Measurements from ENCODE around the gene FYN. TPM values are rescaled to one million over a fixed set of nuclear protein-coding genes. Genes with fewer than 3 reads are reported as not detected.

FYN gene
- total RNA-seq, 1 experiment from 2014 or later, result 7.2 TPM

DNA sequence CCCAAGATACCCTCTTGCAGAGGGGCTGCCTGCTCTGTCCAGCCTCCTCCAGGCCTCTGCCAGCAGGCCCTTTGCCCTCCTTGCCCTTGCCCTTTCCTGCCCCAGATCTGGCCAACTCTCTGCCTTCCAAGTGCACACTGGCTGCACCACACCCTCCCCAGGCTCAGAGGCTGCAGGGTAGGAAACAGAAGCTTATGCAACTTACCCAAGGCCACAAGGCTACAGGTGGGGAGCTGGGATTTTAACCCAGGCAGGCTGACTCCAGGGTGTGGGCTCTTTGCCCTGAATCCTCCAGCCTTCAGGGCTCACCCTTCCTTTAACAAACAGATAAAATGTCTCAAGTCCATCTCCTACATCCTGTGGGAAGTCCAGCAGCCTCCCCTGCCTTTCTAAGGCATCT, 253.1 kb downstream of the FYN start:
- ChIA-PET CTCF (no interaction called here), POLR2A (no interaction called here)
- no TSS peak for BruUV-seq (replicated peaks)
- Histone ChIP-seq H3K27me3 (replicated peaks; ENCODE audit: control insufficient read depth, insufficient read depth, low read length) (no peaks in the 10 kb centered on the region), H3K4me1 (peaks cover 9% of the 10 kb centered on the region; the same call in 1 of the 2 replicates), H3K36me3 (ENCODE audit: control insufficient read depth, insufficient read depth, low read length) (no peaks in the 10 kb centered on the region), H3K4me3 (ENCODE audit: low read depth, low read length) (no peak overlapping the region), H3K9me3 (no peaks in the 10 kb centered on the region)
- Mint-ChIP-seq H3K27ac (ENCODE audit: unreplicated experiment) (no peak overlapping the region), H3K27me3 (ENCODE audit: insufficient read depth, unreplicated experiment) (no peaks in the 10 kb centered on the region), H3K4me1 (ENCODE audit: low read depth, unreplicated experiment) (peaks cover 9% of the 10 kb centered on the region), H3K4me3 (ENCODE audit: unreplicated experiment) (no peak overlapping the region), H3K9me3 (ENCODE audit: unreplicated experiment) (no peaks in the 10 kb centered on the region), H3K36me3 (ENCODE audit: insufficient read depth, unreplicated experiment) (no peaks in the 10 kb centered on the region)
- no peak for DNase-seq
- intact Hi-C loops (cut with micrococcal nuclease; ENCODE audit: unreplicated experiment), result no loop called here
- TF ChIP-seq, protein P1, sequence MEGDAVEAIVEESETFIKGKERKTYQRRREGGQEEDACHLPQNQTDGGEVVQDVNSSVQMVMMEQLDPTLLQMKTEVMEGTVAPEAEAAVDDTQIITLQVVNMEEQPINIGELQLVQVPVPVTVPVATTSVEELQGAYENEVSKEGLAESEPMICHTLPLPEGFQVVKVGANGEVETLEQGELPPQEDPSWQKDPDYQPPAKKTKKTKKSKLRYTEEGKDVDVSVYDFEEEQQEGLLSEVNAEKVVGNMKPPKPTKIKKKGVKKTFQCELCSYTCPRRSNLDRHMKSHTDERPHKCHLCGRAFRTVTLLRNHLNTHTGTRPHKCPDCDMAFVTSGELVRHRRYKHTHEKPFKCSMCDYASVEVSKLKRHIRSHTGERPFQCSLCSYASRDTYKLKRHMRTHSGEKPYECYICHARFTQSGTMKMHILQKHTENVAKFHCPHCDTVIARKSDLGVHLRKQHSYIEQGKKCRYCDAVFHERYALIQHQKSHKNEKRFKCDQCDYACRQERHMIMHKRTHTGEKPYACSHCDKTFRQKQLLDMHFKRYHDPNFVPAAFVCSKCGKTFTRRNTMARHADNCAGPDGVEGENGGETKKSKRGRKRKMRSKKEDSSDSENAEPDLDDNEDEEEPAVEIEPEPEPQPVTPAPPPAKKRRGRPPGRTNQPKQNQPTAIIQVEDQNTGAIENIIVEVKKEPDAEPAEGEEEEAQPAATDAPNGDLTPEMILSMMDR (IDR thresholded peaks at IDR 0.05; ENCODE audit: insufficient read depth in 1 of 2, low read depth in 1 of 2, low read length in 1 of 2, severe bottlenecking in 1 of 2, unreplicated experiment in 1 of 2), result no peak

DNA sequence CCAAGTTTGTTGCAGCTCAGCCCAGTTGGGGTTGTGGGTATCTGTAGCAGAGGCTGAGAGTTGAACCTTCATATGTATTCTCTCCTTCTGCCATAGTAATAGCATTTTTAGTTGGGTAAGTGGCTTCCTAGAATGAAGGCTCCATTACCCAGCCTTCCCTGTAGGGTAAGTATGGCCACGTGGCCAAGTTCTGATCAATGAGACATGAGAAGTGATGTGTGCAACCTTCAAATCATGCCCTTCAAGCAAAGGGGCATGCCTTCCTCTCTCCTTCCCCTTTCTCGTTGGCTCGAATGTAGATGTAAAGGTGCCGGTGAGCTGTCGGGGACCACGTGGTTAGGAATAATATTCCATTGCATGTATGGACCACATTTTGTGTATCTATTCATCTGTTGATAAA, 254.8 kb downstream of the FYN start:
- Histone ChIP-seq H3K4me3 (ENCODE audit: low read depth, low read length) (no peak overlapping the region), H3K9me3 (no peaks in the 10 kb centered on the region), H3K4me1 (peaks cover 16% of the 10 kb centered on the region; the same call in 1 of the 2 replicates), H3K27me3 (replicated peaks; ENCODE audit: control insufficient read depth, insufficient read depth, low read length) (no peaks in the 10 kb centered on the region), H3K36me3 (ENCODE audit: control insufficient read depth, insufficient read depth, low read length) (no peaks in the 10 kb centered on the region)
- Mint-ChIP-seq H3K27me3 (ENCODE audit: insufficient read depth, unreplicated experiment) (no peaks in the 10 kb centered on the region), H3K27ac (ENCODE audit: unreplicated experiment) (no peak overlapping the region), H3K4me1 (ENCODE audit: low read depth, unreplicated experiment) (peaks cover 22% of the 10 kb centered on the region), H3K9me3 (ENCODE audit: unreplicated experiment) (no peaks in the 10 kb centered on the region), H3K4me3 (ENCODE audit: unreplicated experiment) (no peak overlapping the region), H3K36me3 (ENCODE audit: insufficient read depth, unreplicated experiment) (no peaks in the 10 kb centered on the region)
- ChIA-PET CTCF (interaction anchor here (0.6 kb wide), 1 partner anchor 12 kb away, joined by 5 read pairs; no protein-coding TSS in a partner anchor), POLR2A (no interaction called here)
- no peak for DNase-seq
- no TSS peak for BruUV-seq (replicated peaks)
- TF ChIP-seq, protein P1 (IDR thresholded peaks at IDR 0.05; ENCODE audit: insufficient read depth in 1 of 2, low read depth in 1 of 2, low read length in 1 of 2, severe bottlenecking in 1 of 2, unreplicated experiment in 1 of 2), result no peak
- intact Hi-C loops (cut with micrococcal nuclease; ENCODE audit: unreplicated experiment), result no loop called here

DNA sequence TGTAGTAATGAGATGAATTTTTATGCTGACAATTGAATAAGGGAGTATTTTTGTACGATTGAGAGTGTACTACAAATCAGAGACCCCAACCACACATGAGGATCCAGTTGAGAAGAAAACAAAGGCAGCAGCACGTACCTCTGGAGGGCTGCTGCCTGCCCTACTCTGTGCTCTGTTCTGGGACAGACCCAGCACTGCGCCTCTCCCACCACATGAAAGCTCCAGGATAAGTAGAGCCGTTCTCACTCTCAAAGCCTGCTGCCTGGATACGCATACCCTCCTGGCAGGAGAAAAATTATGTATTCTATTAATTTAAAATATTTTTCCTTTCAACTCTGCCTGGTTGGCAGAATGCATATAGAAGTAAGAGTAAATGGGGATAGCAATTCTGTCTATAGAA, 256.1 kb downstream of the FYN start:
- Mint-ChIP-seq H3K4me3 (ENCODE audit: unreplicated experiment) (no peak overlapping the region), H3K27me3 (ENCODE audit: insufficient read depth, unreplicated experiment) (no peaks in the 10 kb centered on the region), H3K36me3 (ENCODE audit: insufficient read depth, unreplicated experiment) (no peaks in the 10 kb centered on the region), H3K9me3 (ENCODE audit: unreplicated experiment) (no peaks in the 10 kb centered on the region), H3K27ac (ENCODE audit: unreplicated experiment) (no peak overlapping the region), H3K4me1 (ENCODE audit: low read depth, unreplicated experiment) (peaks cover 22% of the 10 kb centered on the region)
- Histone ChIP-seq H3K4me1 (peaks cover 16% of the 10 kb centered on the region; the same call in 1 of the 2 replicates), H3K9me3 (no peaks in the 10 kb centered on the region), H3K4me3 (ENCODE audit: low read depth, low read length) (no peak overlapping the region), H3K36me3 (ENCODE audit: control insufficient read depth, insufficient read depth, low read length) (no peaks in the 10 kb centered on the region), H3K27me3 (replicated peaks; ENCODE audit: control insufficient read depth, insufficient read depth, low read length) (no peaks in the 10 kb centered on the region)
- CTCF ChIA-PET, result no interaction called here
- TF ChIP-seq, protein P1 (IDR thresholded peaks at IDR 0.05; ENCODE audit: insufficient read depth in 1 of 2, low read depth in 1 of 2, low read length in 1 of 2, severe bottlenecking in 1 of 2, unreplicated experiment in 1 of 2), result no peak
- POLR2A ChIA-PET, result no interaction called here
- BruUV-seq (replicated peaks), result no TSS peak
- intact Hi-C loops (cut with micrococcal nuclease; ENCODE audit: unreplicated experiment), result no loop called here
- DNase-seq, result no peak
